Activated T-cell treated with anti-CD3 and anti-CD28 coated beads for 48 hours (primary cell): Measurements from ENCODE around the gene EIF4G3.
"Not testable (repeated sequence)": the region's sequence is repeated elsewhere in the genome, so short reads cannot be mapped to it uniquely, and the experiment has no call there.

Source experiments
- DNase-seq: peaks from one replicate; pipeline ENCODE4 v3.0.0-alpha.2; 2020; ENCODE audit warnings: low read depth

EIF4G3 gene

DNA sequence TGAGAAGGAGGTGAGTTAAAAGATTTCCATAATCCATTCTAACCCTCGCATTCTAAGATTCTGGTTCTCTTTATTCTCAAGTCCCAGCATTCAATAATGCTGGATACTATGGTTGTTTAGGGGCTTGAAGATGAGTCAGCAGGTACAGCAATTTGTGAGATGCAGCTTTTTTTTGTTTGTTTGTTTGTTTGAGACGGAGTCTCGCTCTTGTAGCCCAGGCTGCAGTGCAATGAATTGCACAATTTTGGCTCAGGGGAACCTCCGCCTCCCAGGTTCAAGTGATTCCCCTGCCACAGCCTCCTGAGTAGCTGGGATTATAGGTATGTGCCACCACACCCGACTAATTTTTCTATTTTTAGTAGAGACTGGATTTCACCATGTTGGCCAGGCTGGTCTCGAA, 23.3 kb downstream of the EIF4G3 start:
- no peak for DNase-seq

DNA sequence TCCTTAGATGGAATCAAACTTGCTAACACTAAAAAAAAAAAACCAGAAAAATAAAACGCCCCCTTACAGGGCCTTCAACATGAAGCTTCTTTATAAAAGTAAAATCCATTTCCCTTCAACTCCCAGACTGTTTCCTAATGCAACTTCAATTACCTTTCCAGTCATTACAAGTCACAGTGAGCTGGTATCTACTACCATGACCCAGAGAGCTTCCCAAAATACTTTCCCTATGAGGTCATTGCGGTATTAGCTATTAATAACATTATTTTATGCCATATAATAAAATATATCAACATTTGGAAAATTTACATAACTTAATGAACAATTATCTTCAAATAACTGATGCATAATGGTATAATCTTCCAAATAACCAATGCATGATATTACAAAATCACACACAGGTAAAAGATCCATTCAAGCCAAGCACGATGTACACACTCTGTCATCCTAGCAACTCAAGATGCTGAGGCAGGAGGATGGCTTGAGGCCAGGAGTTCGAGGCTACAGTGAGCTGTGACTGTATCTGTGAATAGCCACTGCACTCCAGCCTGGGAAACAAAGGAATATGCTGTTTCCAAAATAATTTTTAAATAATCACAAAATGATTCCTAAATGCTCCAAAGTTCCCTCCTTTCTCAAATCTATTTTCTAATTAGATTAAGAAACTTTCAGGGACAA, 24.1 kb downstream of the EIF4G3 start:
- no peak for DNase-seq

DNA sequence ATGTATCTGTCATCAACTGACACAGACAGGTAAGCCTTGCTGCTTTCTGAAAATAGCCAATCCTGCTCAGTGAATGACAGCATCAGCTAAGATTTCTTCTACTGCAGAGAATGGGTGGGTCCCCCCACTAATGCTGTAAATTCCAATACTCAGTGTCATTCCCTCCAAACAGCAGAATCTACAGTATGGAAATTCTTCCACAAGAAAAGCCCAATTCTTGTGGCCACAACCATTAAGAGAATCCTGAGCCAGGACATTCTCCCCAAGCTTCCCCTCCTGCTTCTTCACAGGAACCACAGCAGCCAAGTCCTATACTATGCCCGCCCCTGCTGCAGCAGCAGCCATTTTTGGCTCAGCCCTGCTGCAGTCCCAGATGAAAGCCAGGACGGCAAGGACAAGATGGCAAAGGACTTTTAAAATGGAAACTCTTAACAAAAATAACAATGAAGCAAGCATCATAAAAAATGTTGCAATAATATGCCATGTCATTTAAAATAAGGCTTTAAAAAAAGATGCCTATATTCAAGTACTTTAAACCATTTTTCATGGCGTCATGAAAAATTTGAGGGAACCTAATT, 26.8 kb downstream of the EIF4G3 start:
- no peak for DNase-seq

DNA sequence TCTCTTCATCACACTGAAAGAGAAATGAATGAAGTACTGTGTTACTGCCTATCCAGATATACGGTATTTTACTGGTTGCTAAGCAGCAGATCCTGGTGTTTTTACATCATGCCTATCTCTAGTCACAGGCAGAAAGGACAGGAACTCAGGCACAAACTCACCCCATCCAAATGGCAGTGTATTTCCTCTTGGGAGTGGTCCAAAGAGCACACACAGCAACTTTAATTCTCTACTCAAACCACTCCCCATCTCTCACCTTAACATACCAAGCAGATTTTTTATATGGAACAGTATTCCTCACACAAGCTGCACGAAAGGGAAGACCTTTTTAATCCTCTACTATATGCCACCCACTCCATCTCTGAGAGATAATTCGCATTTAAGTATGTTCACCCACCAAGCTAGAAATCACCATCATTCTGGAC, 27.3 kb downstream of the EIF4G3 start:
- no peak for DNase-seq

DNA sequence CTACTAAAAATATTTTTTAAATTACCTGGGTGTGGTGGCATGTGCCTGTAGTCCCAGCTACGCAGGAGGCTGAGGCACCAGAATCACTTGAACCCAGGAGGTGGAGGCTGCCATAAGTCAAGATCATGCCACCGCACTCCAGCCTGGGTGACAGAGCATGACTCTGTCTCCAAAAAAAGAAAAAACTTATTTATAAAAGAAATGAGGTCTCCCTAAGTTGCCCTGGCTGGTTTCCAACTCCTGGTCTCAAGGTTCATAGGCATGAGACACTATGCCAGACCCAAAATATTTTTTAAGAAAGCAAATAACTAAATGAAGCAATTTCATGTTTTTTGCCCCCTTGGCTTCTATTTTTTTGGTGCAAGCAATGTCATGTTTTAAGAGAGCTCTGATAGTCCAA, 32.9 kb downstream of the EIF4G3 start:
- no peak for DNase-seq

DNA sequence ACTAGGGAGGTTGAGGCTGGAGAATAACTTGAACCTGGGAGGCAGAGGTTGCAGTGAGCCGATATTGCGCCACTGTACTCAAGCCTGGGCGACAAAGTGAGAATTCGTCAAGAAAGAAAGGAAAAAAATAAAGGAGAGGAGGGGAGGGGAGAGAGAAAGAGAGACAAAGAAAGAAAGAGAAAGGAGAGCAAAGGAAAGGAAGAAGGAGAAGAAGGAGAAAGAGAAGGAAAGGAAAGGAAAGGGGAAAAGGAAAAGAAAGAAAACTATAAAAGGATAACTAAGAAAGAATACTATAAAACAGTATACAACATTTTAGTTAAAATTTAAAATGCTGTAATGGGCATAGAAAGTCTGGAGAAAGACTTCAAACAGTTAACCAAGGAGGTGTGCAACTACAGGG, 33.6 kb downstream of the EIF4G3 start:
- no peak for DNase-seq

DNA sequence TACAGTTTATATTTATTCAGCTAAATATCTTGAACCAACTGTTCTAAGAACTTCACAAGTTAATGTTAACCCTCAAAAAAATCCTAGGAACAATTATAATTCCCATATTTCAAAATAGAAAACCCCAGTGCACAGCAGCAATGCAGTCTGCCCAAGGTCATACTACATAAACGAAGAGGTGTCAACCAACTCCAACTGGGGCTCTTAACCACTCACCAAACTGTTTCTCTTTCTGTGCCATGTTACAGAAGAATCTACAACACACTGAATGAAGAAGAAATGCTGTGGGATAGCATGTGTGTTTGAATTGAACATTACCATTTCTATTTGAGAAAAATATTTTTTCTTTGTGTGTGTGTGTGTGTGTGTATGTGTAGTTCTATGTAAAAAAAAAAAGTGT, 35.7 kb downstream of the EIF4G3 start:
- DNase-seq = no peak

DNA sequence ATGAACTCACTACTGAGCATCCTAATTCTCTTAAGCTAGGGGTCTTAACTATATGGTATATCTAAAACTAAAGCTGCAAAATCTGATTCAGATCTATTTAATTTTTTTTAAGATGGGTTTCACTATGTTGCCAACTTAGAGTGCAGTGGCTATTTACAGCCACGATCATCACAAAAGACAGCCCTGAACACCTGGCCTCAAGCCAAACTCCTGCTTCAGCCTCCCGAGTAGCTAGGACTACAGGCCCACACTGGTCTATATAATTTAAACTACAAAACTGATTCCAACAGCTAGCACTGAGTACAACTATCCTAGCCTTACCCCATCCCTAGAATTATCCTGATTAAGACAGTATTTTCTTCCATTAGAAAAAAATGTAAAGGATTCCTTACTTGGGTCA, 37.1 kb downstream of the EIF4G3 start:
- DNase-seq = no peak

DNA sequence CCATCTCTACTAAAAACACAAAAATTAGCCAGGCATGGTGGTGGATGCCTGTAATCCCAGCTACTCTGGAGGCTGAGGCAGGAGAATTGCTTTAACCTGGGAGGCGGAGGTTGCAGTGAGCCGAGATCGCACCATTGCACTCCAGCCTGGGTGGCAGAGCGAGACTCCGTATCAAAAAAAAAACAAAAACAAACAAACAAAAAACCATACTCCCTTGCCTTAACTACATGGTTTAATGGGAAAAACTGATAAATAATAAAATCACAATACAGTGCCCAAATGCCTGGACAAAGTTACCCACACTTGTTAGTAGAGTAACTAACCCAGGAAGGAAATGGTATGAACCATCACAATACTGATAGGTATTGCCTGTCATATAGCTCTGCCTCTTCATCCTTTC, 40.4 kb downstream of the EIF4G3 start:
- not testable (repeated sequence) for DNase-seq

DNA sequence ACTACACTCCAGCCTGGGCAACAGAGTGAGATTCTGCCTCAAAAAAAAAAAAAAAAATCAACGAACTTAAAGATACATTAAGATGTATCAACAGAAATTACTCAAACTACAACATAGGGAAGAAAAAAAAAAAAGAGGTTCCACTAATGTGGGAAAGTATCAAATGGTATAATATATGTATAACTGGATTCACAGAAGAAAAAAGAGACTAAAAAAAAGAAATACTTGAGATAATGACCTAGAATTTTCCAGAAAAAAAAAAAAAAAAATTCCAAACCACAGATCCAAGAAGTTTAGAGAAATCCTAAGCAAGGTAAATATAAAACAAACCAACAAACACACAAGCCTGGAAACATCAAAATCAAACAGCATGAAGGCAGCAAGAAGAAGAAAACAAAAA, 45.5 kb downstream of the EIF4G3 start:
- DNase-seq = no peak

DNA sequence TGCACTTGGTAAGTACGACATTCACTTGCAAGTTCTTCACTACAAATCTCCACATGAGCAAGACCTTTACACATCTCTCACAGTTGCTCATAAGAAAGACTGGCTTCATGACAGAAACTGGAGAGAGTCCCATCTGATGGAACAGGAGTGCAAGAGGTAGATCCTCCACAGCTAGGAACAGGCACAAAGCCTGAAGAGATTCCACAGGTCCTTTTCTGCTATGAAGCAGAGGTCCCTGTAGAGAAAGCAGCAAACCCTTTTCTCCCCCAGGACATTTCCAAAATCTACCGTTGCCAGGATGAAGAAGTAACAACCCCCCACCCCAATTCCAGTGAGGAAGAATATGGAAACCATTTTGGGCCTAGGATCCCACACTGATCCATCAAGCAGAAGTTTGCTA, 47.3 kb downstream of the EIF4G3 start:
- DNase-seq = no peak

DNA sequence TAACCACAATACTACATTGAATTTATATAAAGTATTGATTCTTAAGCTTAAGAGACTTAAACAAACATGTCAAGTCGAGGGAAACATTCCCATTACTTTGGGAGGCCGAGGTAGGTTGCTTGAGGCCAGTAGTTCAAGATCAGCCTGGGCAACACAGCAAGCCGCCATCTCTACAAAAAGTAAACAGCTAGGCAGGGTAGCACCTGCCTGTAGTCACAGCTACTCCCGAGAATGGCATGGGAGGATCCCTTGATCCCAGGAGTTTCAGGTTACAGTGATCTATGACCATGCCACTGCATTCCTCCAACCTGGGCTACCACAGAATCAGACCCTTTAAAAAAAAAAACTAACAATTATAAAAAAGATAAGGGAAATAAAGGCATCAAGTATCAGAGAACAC, 50.4 kb downstream of the EIF4G3 start:
- DNase-seq = no peak

DNA sequence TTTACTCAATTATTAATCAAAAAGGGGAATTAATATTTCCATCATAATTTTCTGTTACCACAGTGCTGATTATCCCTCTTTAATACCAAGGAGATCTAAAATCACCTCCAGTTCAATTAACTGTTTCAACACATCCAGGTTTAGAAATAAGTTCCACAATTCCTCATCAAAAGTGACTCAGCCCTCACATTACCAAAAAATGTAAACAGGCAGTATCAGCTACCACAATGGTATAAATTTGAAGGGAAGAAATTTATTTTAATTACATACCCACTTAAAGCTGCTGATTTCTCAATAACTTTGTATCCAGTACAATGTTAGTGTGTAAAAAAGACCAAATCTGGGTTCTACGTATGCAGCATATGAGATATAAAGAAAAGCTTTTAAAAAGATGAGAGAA, 51.9 kb downstream of the EIF4G3 start:
- no peak for DNase-seq

DNA sequence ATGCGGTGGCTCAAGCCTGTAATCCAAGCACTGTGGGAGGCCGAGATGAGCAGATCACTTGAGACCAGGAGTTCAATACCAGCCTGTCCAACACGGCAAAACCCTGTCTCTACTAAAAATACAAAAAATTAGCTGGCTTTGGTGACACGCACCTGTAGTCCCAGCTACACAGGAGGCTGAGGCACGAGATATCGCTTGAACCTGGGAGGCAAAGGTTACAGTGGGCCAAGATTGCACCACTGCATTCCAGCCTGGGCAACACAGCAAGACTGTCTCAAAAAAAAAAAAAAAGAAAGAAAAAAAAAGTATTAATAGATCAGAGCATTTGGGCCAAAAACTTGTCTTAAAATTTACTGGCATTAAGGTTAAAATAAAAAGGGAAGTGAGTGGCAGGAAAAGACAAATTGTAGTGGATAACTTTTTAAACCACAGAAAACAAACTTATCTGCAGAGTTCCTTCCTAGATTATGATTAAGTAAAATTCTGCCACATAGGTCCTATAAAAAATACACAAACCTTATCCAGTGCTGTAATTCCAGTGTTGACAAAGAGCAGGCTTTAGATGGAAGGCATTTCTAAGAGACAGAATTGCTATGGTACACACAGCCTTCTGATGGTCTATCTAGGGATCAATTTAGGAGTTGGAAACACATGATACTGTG, 53.3 kb downstream of the EIF4G3 start:
- no peak for DNase-seq

DNA sequence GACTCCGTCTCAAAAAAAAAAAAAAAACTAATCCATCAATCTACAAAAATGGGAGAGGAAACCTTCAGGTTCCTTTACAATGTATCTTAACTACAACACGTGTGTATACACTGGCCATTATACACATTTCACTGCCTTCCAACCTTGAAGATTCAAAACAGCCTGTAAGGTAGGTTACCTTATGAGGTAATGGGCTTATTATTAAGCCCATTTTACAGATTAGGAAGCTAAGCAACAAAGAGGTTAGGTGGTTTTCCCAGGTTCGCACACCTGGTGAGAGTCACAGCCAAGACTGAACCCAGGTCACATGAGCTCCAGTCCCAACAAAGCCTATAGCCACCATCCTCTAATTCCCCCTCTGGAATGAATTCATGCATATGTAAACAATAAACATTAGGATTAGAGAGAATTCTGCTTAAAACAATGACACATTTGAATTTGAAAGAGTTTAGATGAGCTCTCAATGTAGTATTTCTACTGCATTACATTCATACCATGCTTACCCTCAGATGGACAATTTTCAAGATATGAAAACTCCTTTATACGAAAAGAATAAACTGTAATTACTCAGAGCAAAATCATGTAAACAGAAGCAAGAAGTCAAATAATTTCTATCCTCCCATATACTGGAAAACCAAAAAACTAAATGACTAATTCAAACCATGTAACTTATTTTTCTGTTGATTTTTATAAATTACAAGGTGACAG, 54.8 kb downstream of the EIF4G3 start:
- DNase-seq = no peak

DNA sequence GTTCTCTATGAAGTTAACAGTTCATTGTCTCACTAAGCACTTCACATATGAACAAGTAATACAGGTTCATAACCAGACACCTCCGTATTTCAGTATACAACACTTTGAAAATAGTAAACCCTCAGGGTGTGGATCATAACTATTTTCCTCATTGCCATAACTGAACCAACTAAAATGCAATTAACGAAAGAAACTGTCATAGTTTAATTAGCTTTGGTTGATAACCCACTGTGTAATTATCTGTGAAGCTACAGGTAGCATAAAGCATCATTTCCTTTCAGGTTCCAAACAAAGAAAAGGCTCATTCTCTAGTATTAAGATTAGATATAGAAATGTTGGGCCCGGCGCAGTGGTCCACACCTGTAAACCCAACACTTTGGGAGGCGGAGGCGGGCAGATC, 58.5 kb downstream of the EIF4G3 start:
- no peak for DNase-seq

DNA sequence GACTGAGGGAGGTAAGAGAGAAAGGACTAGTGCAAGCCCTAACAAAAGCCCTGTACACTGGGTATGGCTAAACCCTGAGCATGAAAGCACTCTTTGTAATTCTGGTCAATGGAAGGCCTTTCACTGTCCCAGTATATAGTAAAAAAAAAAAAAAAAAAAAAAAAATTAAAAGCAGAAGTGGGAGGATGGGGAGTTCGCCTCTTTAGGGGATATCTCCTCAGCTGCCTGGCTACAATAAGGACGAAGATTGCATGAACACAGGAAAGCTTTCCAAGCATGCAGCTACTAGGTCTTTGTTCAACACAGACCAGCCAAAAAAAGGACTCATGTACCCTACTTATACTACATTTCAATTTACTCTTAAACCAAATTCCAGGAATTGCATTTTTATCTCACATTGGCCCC, 59.1 kb downstream of the EIF4G3 start:
- no peak for DNase-seq

DNA sequence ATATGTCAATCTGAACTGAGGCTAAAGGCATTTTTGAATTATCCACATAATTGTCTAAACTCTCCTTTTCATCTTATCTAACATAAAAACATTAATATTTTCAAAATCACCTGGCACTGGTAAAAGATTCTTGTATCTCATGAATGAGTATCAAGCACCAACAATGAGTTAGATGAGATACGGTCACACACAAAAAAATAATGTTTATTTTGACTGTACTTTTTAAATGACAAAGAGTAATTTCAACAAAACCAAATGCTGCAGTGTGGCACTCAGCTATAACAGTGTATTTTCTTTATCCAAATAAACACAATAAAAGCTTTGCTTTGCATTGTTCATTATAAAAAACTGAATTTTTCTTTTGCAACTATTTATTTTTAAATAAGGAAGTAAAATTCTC, 59.5 kb downstream of the EIF4G3 start:
- no peak for DNase-seq

DNA sequence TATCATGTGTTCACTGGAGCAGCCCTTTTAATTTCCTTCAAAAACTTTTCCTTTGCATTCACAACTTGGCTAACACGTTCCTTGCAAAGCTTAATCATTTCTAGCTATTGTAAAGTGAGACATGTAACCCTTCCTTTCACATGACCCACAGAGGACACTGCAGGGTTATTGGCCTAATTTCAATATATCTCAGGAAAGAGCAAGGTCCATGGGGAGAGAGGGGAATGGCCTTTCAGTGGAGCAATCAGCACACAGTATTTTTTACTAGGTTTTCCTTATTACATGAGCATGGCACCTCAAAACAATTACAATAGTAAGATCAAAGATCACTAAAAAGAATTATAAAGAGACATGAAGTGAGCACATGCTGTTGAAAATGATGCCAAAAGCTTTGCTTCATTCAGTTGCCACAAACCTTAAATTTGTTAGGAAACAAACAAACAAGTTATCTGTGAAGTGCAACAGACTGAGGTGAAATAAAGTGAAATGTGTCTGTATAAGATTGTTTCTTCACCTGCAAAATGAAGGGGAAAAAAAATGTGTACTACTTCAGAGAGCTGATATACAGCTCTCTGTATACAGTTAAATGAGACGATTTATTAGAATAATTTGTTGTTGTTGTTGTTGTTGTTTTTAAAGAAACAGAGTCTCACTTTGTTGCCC, 61.5 kb downstream of the EIF4G3 start:
- DNase-seq = no peak

DNA sequence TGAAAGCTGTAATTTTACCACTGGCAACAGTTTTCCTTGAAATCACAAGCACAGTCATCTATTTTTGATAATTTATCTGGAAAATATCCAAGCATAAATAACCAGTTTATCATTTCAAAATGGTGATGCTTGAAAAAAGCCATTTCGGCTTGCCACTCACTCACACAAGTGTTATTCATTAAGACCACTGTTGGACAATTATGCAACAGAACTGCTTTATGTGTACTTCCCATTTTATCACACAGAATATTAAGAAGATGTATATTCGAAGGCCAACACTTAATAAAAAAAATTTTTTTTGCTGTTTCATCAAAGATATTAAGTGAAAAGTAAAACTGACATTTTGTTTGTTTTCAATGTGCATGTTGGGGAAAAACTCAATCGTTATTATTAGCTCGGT, 62.3 kb downstream of the EIF4G3 start:
- DNase-seq = no peak

DNA sequence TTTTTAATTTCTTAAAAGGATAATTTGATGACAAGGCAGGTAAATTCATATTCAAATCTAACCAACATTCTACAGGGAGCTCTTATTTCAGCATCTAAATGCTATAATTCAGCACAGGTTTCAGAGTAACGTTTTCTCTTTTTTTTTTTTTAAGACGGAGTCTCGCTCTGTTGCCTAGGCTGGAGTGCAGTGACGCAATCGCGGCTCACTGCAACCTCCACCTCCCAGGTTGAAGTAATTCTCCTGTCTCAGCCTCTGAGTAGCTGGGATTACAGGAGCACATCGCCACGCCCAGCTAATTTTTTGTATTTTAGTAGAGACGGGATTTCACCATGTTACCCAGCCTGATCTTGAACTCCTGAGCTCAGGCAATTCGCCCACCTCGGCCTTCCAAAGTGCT, 66.5 kb downstream of the EIF4G3 start:
- no peak for DNase-seq

DNA sequence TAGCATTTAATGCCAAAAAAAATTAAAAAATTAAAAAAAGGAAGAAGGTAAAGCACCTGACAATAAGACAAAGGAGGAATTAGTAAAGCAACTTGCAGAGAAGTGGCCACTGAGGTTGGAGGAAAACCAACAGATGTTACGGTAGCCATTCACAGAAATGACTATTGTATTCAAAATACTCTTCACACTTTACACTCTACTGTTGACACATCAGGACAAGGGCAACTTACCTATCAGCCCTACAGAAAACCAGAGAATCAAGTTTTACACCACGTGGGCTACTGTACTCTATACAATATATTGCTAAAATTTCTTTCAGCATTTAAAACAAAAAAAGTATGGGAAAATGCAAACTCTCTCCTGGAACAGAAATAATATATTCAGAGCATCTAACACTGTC, 70.0 kb downstream of the EIF4G3 start:
- no peak for DNase-seq

DNA sequence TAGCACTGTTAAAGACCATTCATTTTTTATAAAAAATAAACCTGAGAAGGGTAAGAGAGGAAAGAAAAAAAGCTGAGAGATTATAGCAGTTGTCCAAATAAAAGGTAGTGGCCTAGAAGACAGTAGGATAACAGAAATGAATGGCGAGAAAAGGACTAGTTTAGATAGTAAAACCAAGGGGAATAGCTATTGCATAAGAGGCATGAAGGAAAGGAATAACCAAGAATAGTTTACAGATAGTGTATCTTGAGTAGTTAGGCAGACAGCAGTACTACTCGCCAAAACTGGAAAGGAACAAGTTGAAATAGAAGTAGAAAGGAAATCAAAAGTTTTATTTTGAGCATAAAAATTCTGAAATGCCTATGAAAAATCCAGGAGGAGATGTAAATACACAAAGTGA, 70.5 kb downstream of the EIF4G3 start:
- DNase-seq = no peak
